GM06990 (cell line): ENCODE data around the gene MAGI1.

ENCODE experiments used
- DNase-seq: peaks from one replicate; pipeline ENCODE4 v3.0.0-alpha.2; 2011; ENCODE audit not compliant: insufficient read length; ENCODE audit errors: extremely low read depth
- H3K27me3 ChIP-seq: replicated peaks from 2 replicates; pipeline ENCODE4 v1.6.0; 2011; ENCODE audit warnings: low read length; ENCODE audit not compliant: control insufficient read depth, insufficient read depth
- H3K36me3 ChIP-seq: 2 replicates; pipeline ENCODE4 v1.5.1; 2011; ENCODE audit warnings: low read length; ENCODE audit not compliant: control insufficient read depth, insufficient read depth
- H3K4me3 ChIP-seq: replicated peaks from 2 replicates; pipeline ENCODE4 v1.5.1; 2011; ENCODE audit warnings: low read depth, mild to moderate bottlenecking, control low read depth, low read length
- TF ChIP-seq, protein P1 (sequence below): IDR thresholded peaks from 2 replicates; pipeline ENCODE4 v1.5.1; 2011; ENCODE audit warnings: low read length, control low read depth, mild to moderate bottlenecking, inconsistent platforms; ENCODE audit not compliant: insufficient read depth, poor library complexity, severe bottlenecking

The MAGI1 gene

DNA sequence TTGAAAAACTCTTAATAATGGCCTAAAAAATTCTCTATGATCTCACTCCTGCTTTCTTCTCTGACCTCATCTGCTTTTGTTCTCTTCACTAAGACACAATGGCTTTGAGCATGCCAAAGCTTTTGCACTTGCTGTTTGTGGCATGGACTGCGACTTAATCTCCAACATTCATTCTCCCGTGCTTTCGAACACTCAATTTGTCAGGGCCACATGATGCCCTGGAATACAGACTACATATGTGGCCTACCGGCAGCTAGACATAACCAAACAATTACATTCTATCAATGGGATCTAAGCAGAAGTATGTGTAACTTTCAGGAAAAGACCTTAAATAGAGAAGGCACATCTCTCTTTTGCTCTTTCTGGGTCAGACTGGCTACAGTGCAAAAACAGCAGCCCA, 506.5 kb downstream of the MAGI1 start:
- no peaks in the 10 kb centered on the region for H3K27me3 ChIP-seq
- H3K36me3 ChIP-seq, result no peaks in the 10 kb centered on the region
- no peak for DNase-seq
- TF ChIP-seq, protein P1, sequence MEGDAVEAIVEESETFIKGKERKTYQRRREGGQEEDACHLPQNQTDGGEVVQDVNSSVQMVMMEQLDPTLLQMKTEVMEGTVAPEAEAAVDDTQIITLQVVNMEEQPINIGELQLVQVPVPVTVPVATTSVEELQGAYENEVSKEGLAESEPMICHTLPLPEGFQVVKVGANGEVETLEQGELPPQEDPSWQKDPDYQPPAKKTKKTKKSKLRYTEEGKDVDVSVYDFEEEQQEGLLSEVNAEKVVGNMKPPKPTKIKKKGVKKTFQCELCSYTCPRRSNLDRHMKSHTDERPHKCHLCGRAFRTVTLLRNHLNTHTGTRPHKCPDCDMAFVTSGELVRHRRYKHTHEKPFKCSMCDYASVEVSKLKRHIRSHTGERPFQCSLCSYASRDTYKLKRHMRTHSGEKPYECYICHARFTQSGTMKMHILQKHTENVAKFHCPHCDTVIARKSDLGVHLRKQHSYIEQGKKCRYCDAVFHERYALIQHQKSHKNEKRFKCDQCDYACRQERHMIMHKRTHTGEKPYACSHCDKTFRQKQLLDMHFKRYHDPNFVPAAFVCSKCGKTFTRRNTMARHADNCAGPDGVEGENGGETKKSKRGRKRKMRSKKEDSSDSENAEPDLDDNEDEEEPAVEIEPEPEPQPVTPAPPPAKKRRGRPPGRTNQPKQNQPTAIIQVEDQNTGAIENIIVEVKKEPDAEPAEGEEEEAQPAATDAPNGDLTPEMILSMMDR, result no peak
- H3K4me3 ChIP-seq, result no peak overlapping the region

DNA sequence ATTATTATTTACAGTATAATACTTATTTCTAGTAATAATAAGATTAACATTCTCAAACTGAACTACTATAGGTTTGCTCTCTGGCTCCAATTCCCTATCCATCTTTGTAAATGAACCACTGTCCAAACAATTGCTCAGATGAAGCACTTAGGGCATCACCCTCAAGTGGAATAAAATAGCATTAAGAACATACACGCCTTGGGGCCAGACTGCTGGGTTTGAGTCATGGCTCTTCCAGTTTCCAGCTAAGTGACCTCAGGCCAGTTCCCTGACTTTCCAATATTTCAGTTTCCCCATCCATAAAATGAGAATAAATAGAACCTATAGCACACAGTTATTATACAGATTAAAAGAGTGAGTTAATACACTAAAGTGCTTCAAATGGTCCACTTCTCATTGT, 507.2 kb downstream of the MAGI1 start:
- H3K4me3 ChIP-seq, result no peak overlapping the region
- H3K36me3 ChIP-seq, result no peaks in the 10 kb centered on the region
- no peak for DNase-seq
- H3K27me3 ChIP-seq, result no peaks in the 10 kb centered on the region
- TF ChIP-seq, protein P1, result no peak

DNA sequence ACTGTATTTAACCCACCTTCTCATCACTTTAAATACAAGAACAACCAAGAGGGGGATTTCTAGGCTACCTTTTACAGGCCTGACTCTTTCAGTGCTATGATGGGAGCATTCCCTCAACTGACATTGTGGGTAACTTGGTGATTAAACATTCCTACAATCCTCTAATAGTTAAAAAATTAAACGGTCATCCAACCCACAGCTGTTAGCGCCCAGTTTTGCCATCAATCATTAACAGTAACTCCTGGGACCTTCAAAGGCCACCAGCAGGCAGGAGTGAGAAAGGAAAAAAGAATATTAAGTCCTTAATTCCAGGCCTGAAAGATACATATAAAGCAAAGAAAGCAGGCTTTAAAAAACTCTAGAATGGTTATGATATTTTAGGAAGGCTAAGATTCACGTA, 512.1 kb downstream of the MAGI1 start:
- TF ChIP-seq, protein P1, result no peak
- no peak overlapping the region for H3K4me3 ChIP-seq
- no peaks in the 10 kb centered on the region for H3K27me3 ChIP-seq
- no peaks in the 10 kb centered on the region for H3K36me3 ChIP-seq
- no peak for DNase-seq

DNA sequence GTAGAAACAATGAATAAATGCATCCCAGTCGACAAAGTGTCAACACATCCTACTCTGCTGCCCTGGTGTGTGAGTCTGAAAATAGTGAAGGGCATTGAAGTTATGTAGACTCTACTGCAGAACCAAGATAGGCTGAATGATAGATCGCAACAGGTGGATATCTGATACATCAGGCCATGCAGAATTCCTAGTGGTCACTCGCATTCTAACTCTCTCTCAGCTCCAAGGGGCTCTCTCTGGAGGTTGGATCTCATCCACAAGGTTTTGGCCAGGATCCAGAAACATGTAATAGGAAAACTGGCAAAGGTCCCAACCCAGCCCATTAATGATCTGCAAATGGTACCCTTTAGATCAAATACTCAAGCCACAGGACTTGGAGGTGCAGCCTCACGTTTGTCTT, 514.1 kb downstream of the MAGI1 start:
- no peaks in the 10 kb centered on the region for H3K27me3 ChIP-seq
- TF ChIP-seq, protein P1, result no peak
- no peaks in the 10 kb centered on the region for H3K36me3 ChIP-seq
- no peak overlapping the region for H3K4me3 ChIP-seq
- no peak for DNase-seq

DNA sequence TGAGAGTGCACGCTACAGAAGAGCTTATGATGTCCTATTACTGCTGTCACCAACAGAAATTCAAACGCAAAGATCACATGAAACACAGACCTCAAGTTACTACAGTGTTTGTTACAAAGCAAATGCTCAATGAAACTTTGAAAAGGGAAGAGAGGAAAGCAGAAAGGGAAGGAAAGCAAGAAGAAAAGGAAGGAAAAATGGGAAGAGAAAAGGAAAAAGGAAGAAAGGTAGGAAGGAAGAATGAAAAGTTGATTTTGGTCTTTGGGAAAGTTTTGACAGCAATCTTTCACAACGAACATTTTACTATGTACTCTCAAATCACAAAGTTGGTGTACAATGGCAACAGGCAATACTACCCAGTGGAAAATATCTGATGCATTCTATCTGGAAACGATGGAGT, 514.8 kb downstream of the MAGI1 start:
- no peaks in the 10 kb centered on the region for H3K36me3 ChIP-seq
- TF ChIP-seq, protein P1, result no peak
- no peak for DNase-seq
- H3K4me3 ChIP-seq, result no peak overlapping the region
- H3K27me3 ChIP-seq, result no peaks in the 10 kb centered on the region

DNA sequence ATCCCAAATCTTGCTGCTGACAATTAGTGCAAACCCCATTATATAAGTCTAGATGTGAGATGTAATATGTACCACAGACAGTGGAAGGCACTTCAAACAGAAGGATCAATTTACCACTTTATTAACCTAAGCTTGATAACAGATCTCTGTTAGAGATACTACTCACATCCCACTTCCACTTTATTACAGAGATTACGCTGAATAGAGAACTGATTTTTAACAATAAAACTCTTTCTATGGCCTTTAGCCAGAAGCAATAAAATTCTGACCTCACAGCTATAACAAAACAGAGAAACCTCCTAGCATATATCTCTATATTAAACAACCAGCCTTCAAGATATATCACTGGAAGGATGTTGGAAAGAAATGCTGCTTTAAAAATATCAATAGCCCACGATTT, 517.7 kb downstream of the MAGI1 start:
- TF ChIP-seq, protein P1, result no peak
- DNase-seq, result no peak
- no peak overlapping the region for H3K4me3 ChIP-seq
- H3K36me3 ChIP-seq, result no peaks in the 10 kb centered on the region
- H3K27me3 ChIP-seq, result no peaks in the 10 kb centered on the region
